Esophagus mucosa (tissue), 1 donor: ENCODE results near the gene MESP2. TPM values are rescaled to one million over a fixed set of nuclear protein-coding genes. Genes with fewer than 3 reads are reported as not detected.

Experiments used
- ATAC-seq: fragments of 200-7000 bp; cut with Tn5 transposase; one replicate; pipeline ENCODE4 v1.9.1; 2020
- total RNA-seq: library from RNA; stranded (reverse); gene quantifications from one replicate; pipeline ENCODE4 v1.2.4, GENCODE V29; 2023
- donor health status: DM: yes; HTN: yes; CAD: no.

Gene MESP2
- total RNA-seq, 1 donor from 2014 or later = 0.40 TPM

- no peak for ATAC-seq
These were observed 27.1 kb downstream of the MESP2 start for GRCh38 chr15:89802986-89803824.

- peak; percentile 8 for ATAC-seq
These were observed 28.0 kb downstream of the MESP2 start for GRCh38 chr15:89803941-89804800.

GRCh38 chr15:89805241-89806209, 29.4 kb downstream of the MESP2 start:
- no peak for ATAC-seq

- ATAC-seq = no peak
These were observed 30.1 kb downstream of the MESP2 start for GRCh38 chr15:89806210-89806558.

- ATAC-seq = no peak
These were observed 30.7 kb downstream of the MESP2 start for GRCh38 chr15:89806559-89807550.

- ATAC-seq = no peak
These were observed 31.6 kb downstream of the MESP2 start for GRCh38 chr15:89807689-89808088.

- no peak for ATAC-seq
These were observed 32.2 kb downstream of the MESP2 start for GRCh38 chr15:89808160-89808870.

GRCh38 chr15:89809093-89809786, 33.1 kb downstream of the MESP2 start:
- ATAC-seq = no peak

GRCh38 chr15:89809787-89810148, 33.6 kb downstream of the MESP2 start:
- ATAC-seq = no peak

GRCh38 chr15:89810837-89811236, 34.7 kb downstream of the MESP2 start:
- no peak for ATAC-seq

GRCh38 chr15:89812011-89812846, 36.1 kb downstream of the MESP2 start:
- peak; percentile 67 for ATAC-seq

- no peak for ATAC-seq
These were observed 36.8 kb downstream of the MESP2 start for GRCh38 chr15:89812847-89813320.

- peak; percentile 12 for ATAC-seq
These were observed 37.4 kb downstream of the MESP2 start for GRCh38 chr15:89813381-89814111.

- no peak for ATAC-seq
These were observed 38.1 kb downstream of the MESP2 start for GRCh38 chr15:89814112-89814742.

GRCh38 chr15:89815769-89816168, 39.6 kb downstream of the MESP2 start:
- no peak for ATAC-seq

- no peak for ATAC-seq
These were observed 41.7 kb downstream of the MESP2 start for GRCh38 chr15:89817701-89818280.

- ATAC-seq = no peak
These were observed 42.2 kb downstream of the MESP2 start for GRCh38 chr15:89818287-89818686.
